GM18909 (cell line): Measurements from ENCODE around the gene GLRX3.
"Not testable (repeated sequence)": the region's sequence is repeated elsewhere in the genome, so short reads cannot be mapped to it uniquely, and the experiment has no call there.

Experiments
- ATAC-seq: cut with Tn5 transposase; IDR thresholded peaks from one replicate; pipeline ENCODE4 v1.9.1; 2021; ENCODE audit warnings: mild to moderate bottlenecking; ENCODE audit not compliant: unreplicated experiment, poor library complexity

Gene GLRX3

GRCh38 chr10:130188195-130189175 lies 52.3 kb downstream of the GLRX3 start:
- no peak for ATAC-seq

GRCh38 chr10:130189608-130190054 lies 53.4 kb downstream of the GLRX3 start:
- ATAC-seq = no peak

GRCh38 chr10:130190055-130190736 lies 54.0 kb downstream of the GLRX3 start:
- ATAC-seq = peak; percentile 95

GRCh38 chr10:130190737-130191115 lies 54.5 kb downstream of the GLRX3 start:
- ATAC-seq = no peak

GRCh38 chr10:130191380-130191779 lies 55.2 kb downstream of the GLRX3 start:
- ATAC-seq = no peak

GRCh38 chr10:130192276-130192848 lies 56.2 kb downstream of the GLRX3 start:
- no peak for ATAC-seq

- no peak for ATAC-seq
Measured at GRCh38 chr10:130193033-130193432, 56.8 kb downstream of the GLRX3 start.

GRCh38 chr10:130193493-130194193 lies 57.5 kb downstream of the GLRX3 start:
- ATAC-seq = no peak

GRCh38 chr10:130194194-130194990 lies 58.2 kb downstream of the GLRX3 start:
- ATAC-seq = no peak

GRCh38 chr10:130194991-130195645 lies 58.9 kb downstream of the GLRX3 start:
- no peak for ATAC-seq

- no peak for ATAC-seq
Measured at GRCh38 chr10:130195746-130196294, 59.6 kb downstream of the GLRX3 start.

GRCh38 chr10:130196511-130197487 lies 60.6 kb downstream of the GLRX3 start:
- no peak for ATAC-seq

GRCh38 chr10:130198651-130199050 lies 62.5 kb downstream of the GLRX3 start:
- no peak for ATAC-seq

- no peak for ATAC-seq
Measured at GRCh38 chr10:130200179-130201042, 64.2 kb downstream of the GLRX3 start.

GRCh38 chr10:130201043-130201380 lies 64.8 kb downstream of the GLRX3 start:
- no peak for ATAC-seq

- not testable (repeated sequence) for ATAC-seq
Measured at GRCh38 chr10:130202150-130202549, 66.0 kb downstream of the GLRX3 start.
